Prostate gland (tissue), 2 donors: Measurements from ENCODE around the gene CCT4.

ENCODE experiments used
- POLR2A ChIP-seq: fragments of 450-650 bp; IDR thresholded peaks from one replicate; pipeline ENCODE4 v1.6.1; 2016; ENCODE audit warnings: antibody characterized with exemption, mild to moderate bottlenecking
- TF ChIP-seq, protein P1 (sequence below), 4 experiments: fragments of 200-600 bp in 2 of 4; fragments of 450-650 bp in 2 of 4; sonication (generic) in 2 of 4; IDR thresholded peaks; 1 replicate in 3 of 4; 2 replicates in 1 of 4; pipeline ENCODE4 v1.5.1; 2016 to 2019; ENCODE audit warnings: antibody characterized with exemption in 4 of 4, mild to moderate bottlenecking in 2 of 4, moderate library complexity in 2 of 4

DNA sequence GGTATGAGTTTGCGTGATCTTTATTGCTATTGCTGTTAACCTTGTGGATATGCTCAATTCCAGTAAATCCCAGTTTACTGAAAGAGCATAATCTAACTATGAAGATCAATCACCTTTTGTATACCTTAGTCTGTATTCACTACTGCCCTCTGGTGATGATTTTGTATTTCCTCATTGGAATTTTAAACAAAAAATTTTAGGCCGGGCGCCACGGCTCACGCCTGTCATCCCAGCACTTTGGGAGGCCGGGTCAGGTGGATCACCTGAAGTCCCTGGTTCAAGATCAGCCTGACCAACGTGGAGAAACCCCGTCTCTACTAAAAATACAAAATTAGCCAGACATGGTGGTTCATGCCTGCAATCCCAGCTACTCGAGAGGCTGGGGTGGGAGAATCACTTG, 22.1 kb upstream of the CCT4 start:
- TF ChIP-seq, protein P1, sequence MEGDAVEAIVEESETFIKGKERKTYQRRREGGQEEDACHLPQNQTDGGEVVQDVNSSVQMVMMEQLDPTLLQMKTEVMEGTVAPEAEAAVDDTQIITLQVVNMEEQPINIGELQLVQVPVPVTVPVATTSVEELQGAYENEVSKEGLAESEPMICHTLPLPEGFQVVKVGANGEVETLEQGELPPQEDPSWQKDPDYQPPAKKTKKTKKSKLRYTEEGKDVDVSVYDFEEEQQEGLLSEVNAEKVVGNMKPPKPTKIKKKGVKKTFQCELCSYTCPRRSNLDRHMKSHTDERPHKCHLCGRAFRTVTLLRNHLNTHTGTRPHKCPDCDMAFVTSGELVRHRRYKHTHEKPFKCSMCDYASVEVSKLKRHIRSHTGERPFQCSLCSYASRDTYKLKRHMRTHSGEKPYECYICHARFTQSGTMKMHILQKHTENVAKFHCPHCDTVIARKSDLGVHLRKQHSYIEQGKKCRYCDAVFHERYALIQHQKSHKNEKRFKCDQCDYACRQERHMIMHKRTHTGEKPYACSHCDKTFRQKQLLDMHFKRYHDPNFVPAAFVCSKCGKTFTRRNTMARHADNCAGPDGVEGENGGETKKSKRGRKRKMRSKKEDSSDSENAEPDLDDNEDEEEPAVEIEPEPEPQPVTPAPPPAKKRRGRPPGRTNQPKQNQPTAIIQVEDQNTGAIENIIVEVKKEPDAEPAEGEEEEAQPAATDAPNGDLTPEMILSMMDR (IDR thresholded peaks at IDR 0.05), result no peak
- TF ChIP-seq POLR2A, result no peak
